GM19240 (cell line): ENCODE data around the gene DHCR24.

ENCODE experiments used
- DNase-seq: peaks from one replicate; pipeline ENCODE4 v3.0.0; 2011; ENCODE audit warnings: low spot score; ENCODE audit not compliant: insufficient read length

The DHCR24 gene

DNA sequence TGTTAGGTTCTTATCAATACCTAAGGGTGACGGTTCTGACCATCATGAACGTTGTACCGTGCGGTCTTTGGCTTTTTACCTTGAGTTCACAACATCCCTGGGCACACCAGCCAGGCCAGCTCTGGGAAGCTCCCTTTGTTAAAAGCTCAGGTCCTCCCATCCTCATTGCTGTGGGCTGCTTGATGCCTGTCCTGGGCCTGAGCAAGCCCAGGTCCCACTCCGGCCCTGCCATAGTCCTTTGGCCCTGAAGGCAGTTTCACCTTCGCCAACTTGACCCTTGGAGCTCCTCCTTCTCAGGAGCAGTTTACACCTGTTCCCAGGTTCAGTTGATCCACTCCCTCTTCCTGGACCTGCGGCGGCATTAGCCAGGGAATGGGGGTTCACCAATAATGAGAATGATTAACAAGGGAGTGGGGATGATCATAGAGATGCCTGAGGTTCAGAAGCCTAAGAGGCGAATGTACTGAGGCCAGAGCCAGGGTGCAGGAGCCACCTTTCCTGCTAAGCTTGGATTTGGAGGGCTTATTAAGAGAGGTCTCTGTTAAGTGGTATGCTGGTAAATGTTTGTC lies 40.2 kb downstream of the DHCR24 start:
- no peak for DNase-seq

GRCh38 chr1:54846301-54846700 lies 40.7 kb downstream of the DHCR24 start:
- no peak for DNase-seq

DNA sequence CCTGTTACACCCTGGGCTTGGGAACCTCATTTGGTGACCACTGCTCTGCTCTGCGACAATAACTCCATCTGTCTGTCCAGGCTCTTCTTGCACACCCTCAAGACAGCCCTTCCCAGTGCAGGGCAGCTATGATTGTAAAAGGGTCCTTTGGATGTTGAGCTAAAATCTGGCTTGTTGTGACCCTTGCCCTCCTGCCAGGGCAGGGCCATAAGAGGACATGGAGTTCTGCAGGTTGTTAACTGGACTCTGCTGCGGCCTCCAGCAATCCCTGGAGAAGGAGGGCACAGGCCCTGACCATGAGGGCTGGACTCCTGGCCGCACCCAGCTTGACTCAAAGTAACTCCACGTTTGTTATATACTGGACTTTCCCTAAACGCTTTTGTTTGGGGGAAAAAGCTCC lies 41.2 kb downstream of the DHCR24 start:
- DNase-seq = no peak

DNA sequence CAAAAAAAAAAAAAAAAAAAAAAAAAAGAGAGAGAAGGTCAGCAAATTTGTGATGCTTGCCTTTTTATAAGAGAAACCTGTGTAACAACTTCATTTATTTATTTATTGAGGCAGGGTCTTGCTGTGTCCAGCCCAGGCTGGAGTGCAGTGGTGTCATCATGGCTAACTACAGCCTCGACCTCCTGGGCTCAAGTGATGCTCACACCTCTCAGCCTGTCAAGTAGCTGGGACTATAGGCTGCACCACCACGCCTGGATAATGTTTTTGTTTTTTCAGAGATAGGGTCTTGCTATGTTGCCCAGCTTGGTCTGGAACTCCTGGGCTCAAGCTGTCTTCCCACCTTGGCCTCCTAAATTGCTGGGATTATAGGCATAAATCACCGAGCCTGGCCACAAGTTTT lies 42.4 kb downstream of the DHCR24 start:
- no peak for DNase-seq

DNA sequence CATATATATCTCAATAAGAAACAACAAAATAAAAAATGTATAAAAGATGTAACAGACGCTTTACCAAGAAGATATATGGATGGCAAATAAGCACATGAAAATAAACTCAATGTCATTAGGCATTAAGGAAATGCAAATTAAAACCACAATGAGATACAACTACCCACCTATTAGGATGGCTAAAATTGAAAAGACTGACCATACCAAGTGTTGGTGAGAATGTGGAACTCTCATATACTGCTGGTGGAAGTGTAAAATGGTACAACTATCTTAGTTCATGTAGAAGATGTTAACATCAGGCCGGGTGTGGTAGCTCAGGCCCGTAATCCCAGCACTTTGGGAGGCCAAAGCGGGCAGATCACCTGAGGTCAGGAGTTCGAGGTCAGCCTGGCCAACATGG lies 43.5 kb downstream of the DHCR24 start:
- DNase-seq = no peak

GRCh38 chr1:54842963-54843362 lies 44.0 kb downstream of the DHCR24 start:
- DNase-seq = no peak

DNA sequence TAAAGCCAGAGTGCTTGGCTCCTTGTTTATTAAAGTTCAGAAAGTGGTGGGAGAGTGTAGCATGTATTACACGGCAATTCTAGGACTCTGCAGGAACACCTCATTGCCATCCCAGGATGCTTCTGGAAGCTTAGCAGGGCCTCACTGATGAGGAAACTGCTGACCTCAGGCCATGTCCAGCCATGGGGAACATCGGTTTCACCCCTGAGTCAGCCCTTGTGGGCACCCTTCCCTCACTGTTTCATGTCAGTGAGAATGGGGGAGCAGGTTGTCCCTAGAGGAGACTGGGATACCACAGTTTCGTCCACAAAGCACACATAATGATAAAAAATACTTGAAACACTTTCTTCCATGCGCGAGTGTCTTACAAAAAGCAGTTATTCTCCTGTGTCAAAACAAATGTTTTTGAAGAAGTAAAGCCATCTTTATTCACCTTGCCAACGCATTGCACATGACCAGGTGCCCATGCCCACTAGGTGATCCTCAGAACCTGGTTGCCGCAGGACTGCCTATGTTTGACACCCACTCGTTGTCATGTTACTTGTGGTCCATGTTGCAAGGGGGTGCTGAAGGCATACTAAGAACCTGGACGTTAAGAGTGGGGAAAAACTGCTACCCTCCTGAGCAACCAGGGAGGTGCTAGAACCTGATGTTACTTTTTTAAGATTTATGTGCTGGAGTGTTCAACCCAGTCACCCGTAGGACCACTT lies 44.6 kb downstream of the DHCR24 start:
- DNase-seq = no peak

DNA sequence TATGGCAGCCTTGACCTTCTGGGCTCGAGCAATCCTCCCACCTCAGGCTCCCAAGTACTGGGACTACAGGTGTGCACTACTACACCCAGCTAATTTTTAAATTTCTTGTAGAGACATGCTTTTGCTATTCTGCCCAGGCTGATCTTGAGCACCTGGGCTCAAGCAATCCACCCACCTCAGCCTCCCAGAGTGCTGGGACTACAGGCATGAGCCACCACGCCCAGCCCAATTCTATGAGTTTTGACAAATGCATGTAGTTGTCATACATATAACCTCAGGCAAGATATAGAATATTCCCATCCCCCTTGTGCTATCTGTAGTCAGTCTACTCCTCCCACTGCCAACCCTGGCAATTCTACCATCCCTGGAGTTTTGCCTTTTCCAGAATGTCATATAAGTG lies 47.2 kb downstream of the DHCR24 start:
- no peak for DNase-seq

DNA sequence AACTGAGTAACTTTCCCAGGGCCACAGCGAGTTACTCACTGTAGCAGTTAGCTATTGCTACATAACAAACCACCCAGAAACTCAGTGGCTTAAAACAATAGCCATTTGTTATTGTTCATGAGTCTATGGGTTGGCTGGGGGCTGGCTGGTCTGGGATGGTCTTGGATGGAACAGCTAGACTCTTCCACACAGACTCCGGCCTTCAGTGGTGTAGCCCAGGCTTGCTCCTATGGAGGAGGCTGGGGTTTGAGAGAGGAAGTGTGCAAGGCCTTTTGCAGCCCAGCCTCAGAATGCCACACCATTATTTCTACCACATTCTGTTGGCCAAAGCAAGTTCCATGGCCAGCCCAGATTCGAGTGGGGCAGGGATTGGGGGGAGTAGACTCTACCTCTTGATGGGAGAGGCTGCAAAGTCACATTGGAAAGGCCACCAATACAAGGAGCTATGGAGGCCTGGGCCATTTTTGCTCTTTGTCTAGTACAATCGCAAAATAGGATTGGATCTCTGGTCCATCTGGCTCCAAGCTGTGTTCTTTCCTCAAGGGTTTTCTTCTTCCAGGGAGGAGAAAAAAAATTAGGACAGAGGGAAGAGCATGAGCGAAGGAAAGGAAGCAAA lies 48.3 kb downstream of the DHCR24 start:
- DNase-seq = no peak

GRCh38 chr1:54837002-54837853 lies 49.8 kb downstream of the DHCR24 start:
- DNase-seq = no peak

DNA sequence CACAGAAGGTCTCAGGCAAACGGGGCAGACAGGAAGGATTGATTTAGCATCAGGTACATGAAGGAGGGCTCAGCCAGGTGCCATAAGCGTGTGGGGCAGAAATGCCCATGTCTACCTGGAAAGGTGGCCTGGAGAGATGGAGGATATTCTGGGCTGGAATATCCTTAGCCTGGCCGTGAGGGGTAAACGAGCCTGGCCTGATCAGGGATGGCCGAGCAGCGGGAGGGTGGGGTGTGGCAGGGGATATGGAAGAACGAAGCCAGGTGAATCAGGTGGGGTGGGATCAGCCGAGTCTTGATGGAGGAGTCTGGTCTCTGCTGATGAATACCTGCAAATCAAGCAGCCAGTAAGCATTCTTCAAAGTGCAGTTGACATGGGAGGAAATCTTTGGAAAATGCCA lies 50.4 kb downstream of the DHCR24 start:
- DNase-seq = no peak

- DNase-seq = no peak
Observed at GRCh38 chr1:54835970-54836369, 51.0 kb downstream of the DHCR24 start.

DNA sequence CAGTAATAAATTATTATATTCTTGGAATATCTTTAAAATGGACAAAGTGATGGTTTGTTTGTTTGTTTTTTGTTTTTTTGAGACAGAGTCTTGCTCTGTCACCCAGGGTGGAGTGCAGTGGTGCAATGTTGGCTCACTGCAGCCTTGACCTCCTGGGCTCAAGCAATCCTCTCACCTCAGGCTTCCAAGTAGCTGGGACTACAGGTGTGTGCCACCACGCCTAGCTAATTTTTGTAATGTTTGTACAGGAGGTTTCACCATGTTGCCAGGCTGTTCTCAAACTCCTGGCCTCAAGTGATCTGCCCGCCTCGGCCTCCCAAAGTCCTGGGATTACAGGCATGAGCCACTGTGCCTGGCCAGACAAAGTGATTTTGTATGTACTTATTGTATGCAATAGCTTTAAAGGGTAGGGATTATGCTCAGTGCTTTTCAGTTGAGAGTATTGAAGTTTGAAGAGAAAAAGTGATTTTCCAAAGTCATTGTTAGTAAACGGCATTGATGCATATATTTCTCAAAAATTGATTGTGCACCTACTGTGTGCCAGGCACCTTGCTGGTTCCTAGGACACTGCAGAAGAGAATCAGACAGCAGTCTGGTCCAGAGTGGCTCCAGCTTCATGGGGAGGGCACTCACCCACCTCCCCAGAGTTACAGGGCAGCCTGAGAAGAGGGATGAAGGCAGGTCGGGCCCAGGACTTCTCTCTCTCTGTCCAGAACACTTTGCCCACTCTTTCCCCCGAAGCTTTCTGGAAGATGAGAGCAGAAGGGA lies 51.7 kb downstream of the DHCR24 start:
- no peak for DNase-seq

- no peak for DNase-seq
Observed at GRCh38 chr1:54834007-54834541, 52.9 kb downstream of the DHCR24 start.

DNA sequence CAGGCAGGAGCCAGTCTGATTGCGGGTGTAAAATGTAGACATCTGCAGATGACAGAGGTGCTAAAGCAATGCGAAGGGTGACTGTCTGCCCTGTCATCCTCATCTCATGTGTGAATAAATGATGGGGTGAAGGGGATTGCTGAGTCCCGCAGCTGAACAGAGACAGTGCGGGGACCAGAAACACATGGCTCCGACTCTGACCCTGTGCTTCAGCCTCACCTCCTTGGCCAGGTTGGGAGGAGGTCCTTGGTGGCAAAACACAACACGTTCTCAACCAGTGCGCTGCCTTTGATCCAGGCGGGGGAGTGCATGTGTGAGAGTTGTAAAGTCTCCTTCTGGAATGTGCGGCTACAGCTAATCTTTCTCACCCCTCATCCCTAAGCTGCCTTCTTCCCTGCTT lies 53.9 kb downstream of the DHCR24 start:
- no peak for DNase-seq

DNA sequence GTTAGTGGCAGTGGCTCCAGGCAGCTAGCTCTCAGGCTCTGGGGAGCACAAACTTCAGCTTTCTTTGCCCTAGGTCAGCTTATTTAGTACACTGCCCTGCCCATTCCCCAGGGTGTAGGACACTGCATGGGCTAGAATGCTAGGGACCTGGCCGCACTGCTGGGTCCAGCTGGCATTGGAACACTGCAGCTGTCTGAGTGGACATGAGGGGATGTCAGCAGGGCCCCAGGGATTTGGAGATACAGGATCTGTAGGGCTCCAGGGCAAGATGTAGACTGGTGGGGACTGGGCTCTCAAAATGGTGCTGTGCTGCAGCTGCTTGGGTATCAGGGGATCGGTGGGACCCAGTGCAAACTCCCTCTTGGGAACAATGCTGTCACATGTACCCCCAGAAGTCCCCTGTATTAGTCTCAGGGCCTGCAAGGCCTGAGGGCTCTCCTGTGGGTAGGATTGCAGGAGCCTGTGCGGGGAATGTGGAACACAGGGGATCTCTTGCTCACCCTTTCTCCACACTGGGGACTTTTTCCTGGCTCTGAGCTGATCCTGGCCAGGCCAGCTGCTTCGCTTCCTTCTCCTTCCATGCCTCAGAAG lies 60.7 kb downstream of the DHCR24 start:
- DNase-seq = no peak

- no peak for DNase-seq
Observed at GRCh38 chr1:54825696-54826095, 61.3 kb downstream of the DHCR24 start.

GRCh38 chr1:54823670-54824069 lies 63.3 kb downstream of the DHCR24 start:
- no peak for DNase-seq

DNA sequence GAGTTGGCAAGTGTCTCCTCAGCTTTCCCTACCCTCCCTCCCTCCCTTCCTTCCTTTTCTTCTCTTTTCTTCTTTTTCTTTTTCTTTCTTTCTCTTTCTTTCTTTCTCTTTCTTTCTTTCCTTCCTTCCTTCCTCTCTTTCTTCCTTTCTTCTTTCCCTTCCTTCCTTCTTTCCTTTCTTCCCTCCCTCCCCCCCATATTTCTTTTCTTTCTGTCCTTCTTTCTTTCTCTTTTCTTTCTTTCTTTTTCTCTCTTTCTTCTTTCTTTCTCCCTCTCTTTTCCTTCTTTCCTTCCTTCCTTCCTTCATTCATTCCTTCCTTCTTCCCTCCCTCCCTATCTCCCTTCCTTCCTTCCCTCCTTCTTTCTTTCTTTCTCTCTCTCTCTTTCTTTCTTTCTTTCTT lies 67.3 kb downstream of the DHCR24 start:
- no peak for DNase-seq

DNA sequence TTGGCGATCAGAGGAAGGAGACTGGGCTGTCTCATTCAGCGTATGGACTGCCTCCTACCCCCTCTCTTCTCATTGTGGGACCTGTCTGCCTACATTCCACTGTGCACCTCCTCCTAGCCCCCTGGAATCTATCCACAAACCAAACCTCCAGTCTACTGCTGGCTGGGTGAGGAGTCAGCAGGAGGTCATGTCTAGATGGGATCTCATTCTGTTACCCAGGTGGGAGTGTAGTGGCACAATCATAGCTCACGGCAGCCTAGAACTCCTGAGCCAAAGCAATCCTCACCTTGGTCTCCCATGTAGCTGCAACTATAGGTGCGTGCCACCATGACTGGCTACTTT lies 67.8 kb downstream of the DHCR24 start:
- DNase-seq = no peak
